Measurements from ENCODE around the gene KCNMA1.

GRCh38 chr10:77478247-77478961, 159.2 kb downstream of the KCNMA1 start:
- TF ChIP-seq CTCF (IDR thresholded peaks at IDR 0.05) (no peak), POLR2A (IDR thresholded peaks at IDR 0.05) (no peak)
